ENCODE results near the gene TDRD9.
"Not testable (repeated sequence)": the region's sequence is repeated elsewhere in the genome, so short reads cannot be mapped to it uniquely, and the experiment has no call there.

DNA sequence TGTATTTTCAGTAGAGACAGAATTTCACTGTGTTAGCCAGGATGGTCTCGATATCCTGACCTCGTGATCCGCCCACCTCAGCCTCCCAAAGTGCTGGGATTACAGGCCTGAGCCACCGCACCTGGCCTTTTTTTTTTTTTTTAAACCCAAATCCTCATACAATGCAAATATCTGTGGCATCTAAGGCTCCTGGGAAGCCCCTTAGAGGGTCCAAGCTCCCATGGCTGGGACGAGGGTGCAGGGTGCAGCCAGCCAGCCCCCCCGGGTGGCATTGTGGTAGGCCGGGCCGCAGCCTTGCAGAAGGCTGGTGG lies 39.3 kb upstream of the TDRD9 start:
- not testable (repeated sequence) for TF ChIP-seq EP300 (conservative IDR thresholded peaks at IDR 0.05; ENCODE audit: poor library complexity, severe bottlenecking); EZH2 (IDR thresholded peaks at IDR 0.05; ENCODE audit: borderline replicate concordance, insufficient read depth, low read length, poor library complexity, severe bottlenecking); RAD21 (conservative IDR thresholded peaks at IDR 0.05); REST (IDR thresholded peaks at IDR 0.05; ENCODE audit: borderline replicate concordance); SMC3 (conservative IDR thresholded peaks at IDR 0.05; ENCODE audit: poor library complexity); TAF1 (IDR thresholded peaks at IDR 0.05; ENCODE audit: low read depth); POLR2AphosphoS5 (IDR thresholded peaks at IDR 0.05)
- TF ChIP-seq, protein P1, sequence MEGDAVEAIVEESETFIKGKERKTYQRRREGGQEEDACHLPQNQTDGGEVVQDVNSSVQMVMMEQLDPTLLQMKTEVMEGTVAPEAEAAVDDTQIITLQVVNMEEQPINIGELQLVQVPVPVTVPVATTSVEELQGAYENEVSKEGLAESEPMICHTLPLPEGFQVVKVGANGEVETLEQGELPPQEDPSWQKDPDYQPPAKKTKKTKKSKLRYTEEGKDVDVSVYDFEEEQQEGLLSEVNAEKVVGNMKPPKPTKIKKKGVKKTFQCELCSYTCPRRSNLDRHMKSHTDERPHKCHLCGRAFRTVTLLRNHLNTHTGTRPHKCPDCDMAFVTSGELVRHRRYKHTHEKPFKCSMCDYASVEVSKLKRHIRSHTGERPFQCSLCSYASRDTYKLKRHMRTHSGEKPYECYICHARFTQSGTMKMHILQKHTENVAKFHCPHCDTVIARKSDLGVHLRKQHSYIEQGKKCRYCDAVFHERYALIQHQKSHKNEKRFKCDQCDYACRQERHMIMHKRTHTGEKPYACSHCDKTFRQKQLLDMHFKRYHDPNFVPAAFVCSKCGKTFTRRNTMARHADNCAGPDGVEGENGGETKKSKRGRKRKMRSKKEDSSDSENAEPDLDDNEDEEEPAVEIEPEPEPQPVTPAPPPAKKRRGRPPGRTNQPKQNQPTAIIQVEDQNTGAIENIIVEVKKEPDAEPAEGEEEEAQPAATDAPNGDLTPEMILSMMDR (IDR thresholded peaks at IDR 0.05; ENCODE audit: poor library complexity, severe bottlenecking), result not testable (repeated sequence)

All from neural cell (in vitro differentiated cells).